Peyer's patch (tissue), 4 donors: ENCODE data around the gene CNPY4.

Experiments
- POLR2A ChIP-seq, 2 donors: fragments of 450-650 bp; IDR thresholded peaks; one replicate each; pipeline ENCODE4 v1.5.1; 2017; ENCODE audit warnings: antibody characterized with exemption in 2 of 2, mild to moderate bottlenecking in 2 of 2, moderate library complexity in 2 of 2
- TF ChIP-seq, protein P1 (sequence below), 6 experiments: fragments of 450-650 bp in 4 of 6; fragments of 200-600 bp in 2 of 6; sonication (generic) in 1 of 6; IDR thresholded peaks; one replicate each; pipeline ENCODE4 v1.5.1; 2017 to 2019; ENCODE audit warnings: antibody characterized with exemption in 6 of 6, mild to moderate bottlenecking in 3 of 6, moderate library complexity in 1 of 6

DNA sequence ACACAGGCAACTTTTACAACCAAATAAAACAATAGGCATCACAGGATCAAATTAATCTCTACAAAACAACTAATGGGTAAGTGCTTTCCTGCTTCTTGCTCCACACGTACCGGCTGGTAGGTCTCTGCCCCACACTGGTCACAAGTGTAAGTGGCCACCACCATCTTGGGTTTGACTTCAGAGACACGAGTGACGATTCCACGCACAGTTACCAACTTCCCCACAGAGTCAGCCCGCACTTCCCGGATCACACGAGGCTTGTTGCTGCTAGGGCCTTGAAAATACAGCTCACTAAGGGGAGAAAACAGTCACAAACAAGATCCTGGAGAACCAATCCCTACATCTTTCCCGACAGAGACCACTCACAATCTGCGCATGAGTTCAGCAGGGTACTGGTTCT lies 20.5 kb upstream of the CNPY4 start:
- TF ChIP-seq, protein P1, sequence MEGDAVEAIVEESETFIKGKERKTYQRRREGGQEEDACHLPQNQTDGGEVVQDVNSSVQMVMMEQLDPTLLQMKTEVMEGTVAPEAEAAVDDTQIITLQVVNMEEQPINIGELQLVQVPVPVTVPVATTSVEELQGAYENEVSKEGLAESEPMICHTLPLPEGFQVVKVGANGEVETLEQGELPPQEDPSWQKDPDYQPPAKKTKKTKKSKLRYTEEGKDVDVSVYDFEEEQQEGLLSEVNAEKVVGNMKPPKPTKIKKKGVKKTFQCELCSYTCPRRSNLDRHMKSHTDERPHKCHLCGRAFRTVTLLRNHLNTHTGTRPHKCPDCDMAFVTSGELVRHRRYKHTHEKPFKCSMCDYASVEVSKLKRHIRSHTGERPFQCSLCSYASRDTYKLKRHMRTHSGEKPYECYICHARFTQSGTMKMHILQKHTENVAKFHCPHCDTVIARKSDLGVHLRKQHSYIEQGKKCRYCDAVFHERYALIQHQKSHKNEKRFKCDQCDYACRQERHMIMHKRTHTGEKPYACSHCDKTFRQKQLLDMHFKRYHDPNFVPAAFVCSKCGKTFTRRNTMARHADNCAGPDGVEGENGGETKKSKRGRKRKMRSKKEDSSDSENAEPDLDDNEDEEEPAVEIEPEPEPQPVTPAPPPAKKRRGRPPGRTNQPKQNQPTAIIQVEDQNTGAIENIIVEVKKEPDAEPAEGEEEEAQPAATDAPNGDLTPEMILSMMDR (IDR thresholded peaks at IDR 0.05): no peak
- no peak for TF ChIP-seq POLR2A (IDR thresholded peaks at IDR 0.05)
